Stimulated activated effector memory CD8-positive, alpha-beta T cell treated with anti-CD3 and anti-CD28 coated beads, Interleukin-12 subunit alpha, Interleukin-12 subunit beta, amount 100 ng/mL, for 72 hours (primary cell): ENCODE data around the gene SUCLG2.
A peak's percentile ranks its signal among the peaks of the same experiment; 100 is the strongest.

Experiments used
- ATAC-seq: fragments of 150-1000 bp; cut with Tn5 transposase; 2 replicates; pipeline ENCODE4 v1.10.0; 2021
- DNase-seq, 2 donors: peaks; one replicate each; pipeline ENCODE4 v3.0.0; 2021 to 2022; ENCODE audit warnings: low spot score in 2 of 2
- H3K27ac Mint-ChIP-seq: one replicate; pipeline ENCODE4 v1.8.0; 2022; ENCODE audit warnings: mild to moderate bottlenecking, mixed read lengths
- H3K36me3 Mint-ChIP-seq: one replicate; pipeline ENCODE4 v1.8.0; 2022; ENCODE audit warnings: mild to moderate bottlenecking, mixed read lengths
- H3K4me1 Mint-ChIP-seq: one replicate; pipeline ENCODE4 v1.8.0; 2022; ENCODE audit warnings: mixed read lengths
- H3K4me3 Mint-ChIP-seq: one replicate; pipeline ENCODE4 v1.8.0; 2022; ENCODE audit warnings: mild to moderate bottlenecking, mixed read lengths
- H3K9me3 Mint-ChIP-seq: one replicate; pipeline ENCODE4 v1.8.0; 2022; ENCODE audit warnings: mixed read lengths

Gene SUCLG2

DNA sequence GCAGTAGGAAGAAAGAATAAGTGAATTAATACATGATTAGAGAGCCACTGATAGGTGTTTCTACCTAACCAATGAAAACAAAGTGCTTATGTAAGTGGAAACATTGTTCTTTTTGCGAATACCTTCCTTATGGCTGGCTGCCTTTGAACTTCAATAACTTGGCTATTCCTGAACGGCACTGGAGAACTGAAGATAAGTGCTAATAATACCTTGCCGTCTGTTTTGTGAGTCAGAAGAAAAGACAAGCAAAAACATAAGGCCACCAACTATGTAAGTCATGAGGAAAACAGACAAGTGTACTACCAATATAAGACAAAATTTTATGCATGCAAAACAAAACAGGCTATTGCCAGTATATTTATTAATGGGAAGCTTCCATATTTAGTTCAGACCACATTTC, 160.6 kb downstream of the SUCLG2 start:
- no peaks in the 10 kb centered on the region for H3K9me3 Mint-ChIP-seq
- no peaks in the 10 kb centered on the region for H3K4me1 Mint-ChIP-seq
- H3K4me3 Mint-ChIP-seq = no peak overlapping the region
- DNase-seq (no peak), ATAC-seq (no peak)
- no peak overlapping the region for H3K27ac Mint-ChIP-seq
- H3K36me3 Mint-ChIP-seq = peaks cover 43% of the 10 kb centered on the region

DNA sequence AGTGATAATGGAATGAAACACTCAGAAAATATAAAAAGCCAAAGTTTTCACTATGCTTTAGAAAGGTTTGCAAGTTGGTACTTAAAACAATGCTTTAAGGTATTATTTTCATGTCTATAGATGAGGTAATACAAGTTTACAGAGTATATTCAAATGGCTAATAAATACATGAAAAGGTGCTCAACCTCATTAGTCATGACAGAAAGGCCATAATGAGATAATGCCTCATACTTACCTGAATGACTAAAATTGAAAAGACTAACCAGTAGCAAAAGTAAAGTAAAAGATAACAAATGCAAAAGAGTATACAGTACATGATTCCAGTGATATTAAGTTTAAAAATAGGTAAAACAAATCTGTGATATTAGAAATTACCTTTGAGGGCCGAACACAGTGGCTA, 163.8 kb downstream of the SUCLG2 start:
- H3K4me1 Mint-ChIP-seq = no peaks in the 10 kb centered on the region
- H3K4me3 Mint-ChIP-seq = no peak overlapping the region
- peaks cover 41% of the 10 kb centered on the region for H3K36me3 Mint-ChIP-seq
- no peaks in the 10 kb centered on the region for H3K9me3 Mint-ChIP-seq
- DNase-seq (no peak), ATAC-seq (no peak)
- H3K27ac Mint-ChIP-seq = no peak overlapping the region

DNA sequence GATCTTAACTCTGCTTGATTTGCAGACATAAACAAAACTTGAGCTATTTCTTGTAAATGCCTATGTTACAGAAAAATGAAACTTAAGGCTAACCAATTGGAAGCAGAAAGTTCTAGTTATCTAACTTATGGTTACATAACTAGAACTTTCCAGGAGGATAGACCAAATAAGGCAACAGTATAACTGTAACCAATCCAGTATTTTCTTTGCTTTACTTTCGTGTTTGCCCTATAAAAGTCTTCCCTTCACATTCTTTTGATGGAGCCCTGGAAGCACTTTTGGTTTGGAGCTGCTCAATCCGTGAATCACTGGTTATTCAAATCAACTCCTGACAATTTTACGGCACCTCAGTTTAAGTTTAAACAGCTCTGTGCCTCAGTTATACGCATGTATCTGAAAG, 164.6 kb downstream of the SUCLG2 start:
- no peaks in the 10 kb centered on the region for H3K9me3 Mint-ChIP-seq

DNA sequence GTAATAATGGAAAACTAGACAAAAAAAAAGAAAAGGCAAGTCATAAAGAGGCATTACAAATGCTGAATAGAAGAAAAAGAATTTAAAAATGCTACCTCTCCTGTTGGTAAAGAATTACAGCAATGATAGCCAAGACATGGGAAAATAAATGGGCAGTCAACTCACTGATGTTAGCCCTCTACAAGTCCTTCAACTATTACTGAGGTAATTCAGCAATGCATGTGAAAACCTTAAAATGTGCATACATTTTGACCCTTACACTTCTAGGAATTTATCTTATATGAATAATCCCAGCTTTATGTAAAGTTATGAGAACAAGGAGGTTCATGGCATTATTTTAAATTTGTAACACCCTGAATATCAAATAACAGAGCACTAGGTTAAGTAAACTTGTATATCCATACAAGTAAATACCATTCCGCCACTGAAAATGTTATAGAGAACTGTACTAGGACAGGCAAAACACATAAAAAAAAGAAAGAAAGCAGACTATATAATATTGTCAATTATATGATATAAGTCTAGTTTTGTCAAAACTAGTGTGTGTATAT, 166.8 kb downstream of the SUCLG2 start:
- ATAC-seq = no peak
- Mint-ChIP-seq H3K4me1 (no peaks in the 10 kb centered on the region), H3K9me3 (no peaks in the 10 kb centered on the region), H3K36me3 (peaks cover 12% of the 10 kb centered on the region), H3K4me3 (no peak overlapping the region), H3K27ac (no peak overlapping the region)
- DNase-seq = no peak

More for the DNA sequence above, 164.6 kb downstream of the SUCLG2 start:
- Mint-ChIP-seq H3K4me3 (no peak overlapping the region), H3K4me1 (no peaks in the 10 kb centered on the region), H3K27ac (no peak overlapping the region), H3K36me3 (peaks cover 33% of the 10 kb centered on the region)
- no peak for ATAC-seq
- no peak for DNase-seq

DNA sequence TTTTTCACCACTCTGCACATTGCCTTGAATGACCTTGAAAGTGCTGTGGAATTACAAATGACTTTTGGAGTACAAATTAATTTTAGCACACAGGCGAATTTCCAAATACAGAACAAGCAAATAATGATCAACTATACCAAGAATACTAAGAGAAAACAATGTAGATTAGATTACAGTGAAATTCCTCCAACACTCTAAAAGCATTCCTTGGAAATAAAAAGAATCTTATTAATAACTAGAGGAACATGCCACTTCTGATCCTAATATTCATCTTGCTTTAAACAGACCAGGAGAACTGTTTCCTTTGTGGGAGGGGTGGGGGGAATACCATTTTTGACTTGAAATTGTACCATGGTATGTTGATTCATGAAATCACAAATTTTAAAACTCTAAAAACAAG, 167.5 kb downstream of the SUCLG2 start:
- Mint-ChIP-seq H3K4me3 (no peak overlapping the region), H3K9me3 (no peaks in the 10 kb centered on the region), H3K27ac (no peak overlapping the region), H3K4me1 (no peaks in the 10 kb centered on the region), H3K36me3 (peaks cover 14% of the 10 kb centered on the region)
- DNase-seq (no peak), ATAC-seq (no peak)

DNA sequence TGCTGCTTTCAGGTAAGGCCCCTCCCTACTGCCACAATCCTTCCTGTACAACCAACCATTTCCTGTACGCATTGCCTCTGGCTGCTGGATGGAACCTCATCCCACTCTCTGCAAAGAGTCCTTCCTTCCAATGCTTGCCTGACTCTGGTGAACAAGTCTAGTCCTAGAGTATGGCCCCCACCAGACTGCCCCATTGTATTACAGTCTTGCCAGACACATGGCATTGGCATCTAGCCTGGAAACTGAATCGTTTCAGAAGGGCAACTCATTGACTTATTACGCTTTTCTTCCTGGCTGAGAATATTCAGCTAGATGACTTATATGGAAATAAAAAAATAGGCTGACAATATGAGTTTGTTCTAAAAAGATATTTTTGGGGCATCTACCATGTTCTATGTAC, 170.3 kb downstream of the SUCLG2 start:
- H3K27ac Mint-ChIP-seq = no peak overlapping the region
- H3K4me1 Mint-ChIP-seq = peaks cover 9% of the 10 kb centered on the region
- H3K36me3 Mint-ChIP-seq = peaks cover 5% of the 10 kb centered on the region
- H3K9me3 Mint-ChIP-seq = no peaks in the 10 kb centered on the region
- DNase-seq = no peak
- H3K4me3 Mint-ChIP-seq = no peak overlapping the region
- ATAC-seq = no peak

DNA sequence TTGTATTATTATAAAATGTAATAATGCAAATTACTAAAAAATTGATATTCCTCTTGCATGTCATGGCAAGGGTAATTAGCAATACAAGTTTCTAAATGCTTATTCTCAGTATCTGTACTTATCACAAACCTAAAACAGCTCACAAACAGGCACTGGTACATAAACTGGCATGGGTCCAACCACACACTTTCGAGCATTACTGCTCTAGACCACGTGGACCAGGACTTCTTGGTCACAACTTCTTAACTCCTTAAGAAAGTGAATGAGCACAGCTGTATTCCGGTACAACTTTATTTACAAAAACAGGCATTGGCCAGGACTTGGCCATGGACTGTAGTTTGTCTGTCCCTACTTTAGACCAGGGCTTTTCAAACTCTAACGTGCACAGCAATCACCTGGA, 173.3 kb downstream of the SUCLG2 start:
- no peak overlapping the region for H3K4me3 Mint-ChIP-seq
- ATAC-seq (no peak), DNase-seq (no peak)
- H3K27ac Mint-ChIP-seq = no peak overlapping the region
- H3K4me1 Mint-ChIP-seq = peaks cover 9% of the 10 kb centered on the region
- no peaks in the 10 kb centered on the region for H3K9me3 Mint-ChIP-seq
- peaks cover 5% of the 10 kb centered on the region for H3K36me3 Mint-ChIP-seq

DNA sequence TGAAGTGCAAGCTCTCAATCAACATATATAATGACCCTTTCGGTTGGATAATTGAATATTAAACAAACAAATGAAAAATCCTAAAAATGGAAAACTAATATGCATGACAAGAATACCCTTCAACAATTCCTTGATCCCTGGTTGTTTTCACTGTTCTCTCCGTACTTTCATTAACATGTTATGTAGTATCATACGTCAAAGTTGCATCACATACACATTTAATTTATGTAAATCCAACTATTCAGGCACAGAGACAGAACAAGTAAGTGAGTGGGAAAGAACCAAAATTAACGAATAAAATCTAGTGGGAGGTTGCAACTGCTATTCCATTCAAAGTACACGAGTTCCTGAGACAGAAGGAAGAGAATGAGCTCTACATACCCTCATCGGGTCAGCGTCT, 176.0 kb downstream of the SUCLG2 start:
- Mint-ChIP-seq H3K4me1 (peaks cover 9% of the 10 kb centered on the region), H3K27ac (no peak overlapping the region)

DNA sequence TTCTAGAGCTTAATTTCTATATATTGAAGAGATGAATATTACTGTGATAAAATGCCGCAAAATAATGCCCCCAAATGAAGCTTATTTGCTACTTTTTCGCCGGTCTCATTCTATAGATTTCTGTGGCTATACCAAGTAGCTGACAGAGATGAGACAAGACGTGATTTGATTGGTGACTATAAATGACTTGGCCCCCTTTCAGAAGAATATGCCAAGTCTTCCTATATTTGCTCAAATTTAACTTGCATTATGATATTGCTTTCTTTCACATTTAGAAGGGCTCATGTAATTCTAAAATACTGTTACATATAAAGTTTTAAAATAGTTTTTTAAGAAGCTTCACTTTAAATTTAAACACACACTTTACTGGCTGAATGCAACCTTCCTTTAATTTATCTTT, 180.1 kb downstream of the SUCLG2 start:
- Mint-ChIP-seq H3K4me1 (peaks cover 2% of the 10 kb centered on the region), H3K27ac (no peak overlapping the region), H3K36me3 (peaks cover 6% of the 10 kb centered on the region), H3K4me3 (no peak overlapping the region), H3K9me3 (no peaks in the 10 kb centered on the region)
- DNase-seq = no peak
- no peak for ATAC-seq

More for the DNA sequence above, 176.0 kb downstream of the SUCLG2 start:
- H3K9me3 Mint-ChIP-seq = no peaks in the 10 kb centered on the region
- peaks cover 5% of the 10 kb centered on the region for H3K36me3 Mint-ChIP-seq
- no peak overlapping the region for H3K4me3 Mint-ChIP-seq
- DNase-seq (no peak), ATAC-seq (no peak)

DNA sequence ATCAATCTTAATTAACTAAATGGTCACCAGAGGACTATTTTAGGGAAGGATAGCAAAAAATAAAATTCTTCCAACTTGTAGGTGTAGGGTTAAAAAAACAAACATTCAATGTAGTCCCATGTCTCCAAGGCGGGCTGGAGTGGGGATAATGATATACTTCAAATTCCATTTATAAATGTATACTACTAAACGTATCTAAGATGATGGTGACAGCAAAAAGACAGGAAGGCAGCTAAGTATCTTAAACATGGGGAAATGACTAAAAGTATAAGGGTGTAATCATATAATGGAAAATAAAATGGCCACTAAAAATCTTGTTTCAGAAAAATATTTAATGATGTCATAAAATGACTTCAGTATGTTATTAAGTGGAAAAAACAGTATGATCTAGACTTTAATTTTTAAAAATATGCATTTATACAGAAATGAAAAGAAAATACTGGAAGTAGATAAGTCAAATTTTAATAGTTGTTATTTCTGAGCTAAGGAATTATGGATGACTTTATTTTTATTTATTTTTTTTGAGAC, 181.7 kb downstream of the SUCLG2 start:
- ATAC-seq = no peak
- DNase-seq = no peak
- H3K4me1 Mint-ChIP-seq = peaks cover 5% of the 10 kb centered on the region
- no peak overlapping the region for H3K4me3 Mint-ChIP-seq
- H3K27ac Mint-ChIP-seq = no peak overlapping the region
- no peaks in the 10 kb centered on the region for H3K9me3 Mint-ChIP-seq
- H3K36me3 Mint-ChIP-seq = peaks cover 6% of the 10 kb centered on the region

DNA sequence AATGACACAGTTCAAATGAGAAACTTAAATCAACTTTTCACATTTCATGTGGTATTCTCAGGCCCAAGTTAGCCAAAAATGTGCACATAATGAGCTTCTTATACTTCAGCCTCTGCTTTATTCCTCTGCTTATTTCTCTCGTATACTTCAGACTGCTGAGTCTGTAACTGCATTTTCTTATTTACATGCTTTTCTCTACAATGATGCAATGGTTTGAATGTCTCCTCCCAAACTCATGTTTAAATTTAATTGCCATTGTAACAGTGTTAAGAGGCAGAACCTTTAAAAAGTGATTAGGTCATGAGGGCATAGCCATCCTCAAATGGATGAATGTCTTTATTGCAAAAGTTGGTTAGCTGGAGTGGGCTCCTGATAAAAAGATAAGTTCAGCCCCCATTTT, 184.2 kb downstream of the SUCLG2 start:
- DNase-seq (no peak), ATAC-seq (no peak)
- Mint-ChIP-seq H3K9me3 (no peaks in the 10 kb centered on the region), H3K4me1 (peaks cover 11% of the 10 kb centered on the region), H3K36me3 (peaks cover 6% of the 10 kb centered on the region), H3K4me3 (no peak overlapping the region), H3K27ac (no peak overlapping the region)

DNA sequence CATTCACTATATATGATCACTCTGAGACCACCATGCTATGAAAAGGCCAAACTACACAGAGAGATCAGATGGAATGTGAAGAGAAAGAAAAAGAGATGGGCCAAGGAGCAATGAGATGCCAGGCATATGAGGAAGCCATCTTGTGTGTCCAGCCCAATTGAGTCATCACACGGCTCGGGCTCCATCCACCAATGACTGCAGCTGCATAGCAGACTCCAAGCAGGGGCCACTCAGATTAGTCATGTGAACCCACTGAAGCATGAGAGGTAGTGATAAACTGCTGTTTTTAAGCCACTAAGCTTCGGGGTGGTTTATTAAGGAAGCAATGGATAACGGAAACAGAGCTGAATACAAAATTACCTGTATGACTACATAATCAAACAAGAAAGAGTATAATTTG, 185.9 kb downstream of the SUCLG2 start:
- Mint-ChIP-seq H3K9me3 (no peaks in the 10 kb centered on the region), H3K4me3 (no peak overlapping the region), H3K4me1 (peaks cover 12% of the 10 kb centered on the region), H3K36me3 (peaks cover 6% of the 10 kb centered on the region), H3K27ac (no peak overlapping the region)
- DNase-seq (no peak), ATAC-seq (no peak)

DNA sequence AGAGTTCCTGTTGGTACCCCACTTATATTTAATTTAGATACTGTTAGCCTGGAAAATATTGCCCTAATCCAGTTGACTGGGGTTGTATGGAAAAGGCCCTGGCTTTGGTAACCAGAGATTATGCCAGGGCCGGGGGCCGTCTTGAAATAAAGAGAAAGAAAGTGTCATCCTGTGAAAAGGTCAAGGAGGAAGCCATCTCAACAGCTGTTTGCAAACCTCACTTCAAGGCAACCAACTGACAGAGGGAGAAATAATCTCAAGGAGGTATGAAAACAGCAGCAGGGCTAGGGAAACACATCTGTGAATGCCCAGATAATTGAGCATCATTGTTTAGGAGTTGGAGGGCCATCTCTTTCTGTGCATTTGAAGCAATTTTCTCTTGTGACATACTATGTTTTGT, 190.8 kb downstream of the SUCLG2 start:
- H3K27ac Mint-ChIP-seq = no peak overlapping the region
- no peaks in the 10 kb centered on the region for H3K36me3 Mint-ChIP-seq
- DNase-seq (no peak), ATAC-seq (no peak)
- H3K9me3 Mint-ChIP-seq = no peaks in the 10 kb centered on the region
- no peak overlapping the region for H3K4me3 Mint-ChIP-seq
- H3K4me1 Mint-ChIP-seq = peaks cover 27% of the 10 kb centered on the region

DNA sequence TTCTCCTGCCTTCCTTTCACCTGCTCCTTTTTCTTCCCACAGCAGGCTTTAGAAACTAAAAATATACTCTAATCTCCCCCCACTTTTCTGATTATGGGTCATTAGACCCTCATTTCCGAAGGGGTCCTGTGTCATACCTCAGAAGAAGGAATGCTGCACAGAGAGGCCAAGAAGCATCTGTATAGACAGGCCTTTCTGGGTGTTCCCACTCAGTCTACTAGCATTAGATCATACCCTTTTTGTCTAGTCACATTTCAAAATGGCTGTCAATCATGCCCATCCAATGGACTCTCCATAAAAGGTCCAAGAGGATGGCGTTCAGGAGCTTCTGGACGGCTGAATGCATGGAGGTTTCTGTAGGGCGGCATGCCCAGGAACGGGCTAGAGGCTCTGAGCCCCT, 192.2 kb downstream of the SUCLG2 start:
- Mint-ChIP-seq H3K4me1 (peaks cover 33% of the 10 kb centered on the region), H3K27ac (peak overlapping the region; percentile 60)

DNA sequence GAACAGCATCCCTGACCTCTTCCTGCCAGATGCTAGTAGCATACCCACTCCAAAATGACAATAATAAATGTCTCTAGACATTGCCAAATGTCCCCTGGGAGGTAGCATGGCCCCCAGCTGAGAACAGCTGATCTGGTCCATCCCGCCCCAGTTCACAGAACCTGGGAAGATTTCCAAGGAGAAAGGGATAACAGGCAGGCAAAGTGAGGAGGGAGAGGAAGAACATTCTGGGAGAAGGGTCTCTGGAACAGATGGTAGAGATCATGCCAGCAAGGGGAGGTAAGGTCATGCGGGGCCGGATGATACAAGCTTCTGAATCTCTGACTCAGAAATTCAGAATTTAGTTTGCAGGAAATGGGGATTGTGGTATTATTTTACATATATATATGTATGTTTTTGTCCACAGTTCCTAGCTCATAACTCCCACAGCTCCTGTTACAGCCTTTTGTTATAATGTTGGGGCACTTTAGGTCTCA, 192.7 kb downstream of the SUCLG2 start:
- Mint-ChIP-seq H3K9me3 (no peaks in the 10 kb centered on the region), H3K4me1 (peaks cover 33% of the 10 kb centered on the region), H3K36me3 (no peaks in the 10 kb centered on the region), H3K4me3 (no peak overlapping the region), H3K27ac (peak overlapping the region; percentile 60)
- ATAC-seq = peak; percentile 58
- no peak for DNase-seq

More for the DNA sequence above, 192.2 kb downstream of the SUCLG2 start:
- Mint-ChIP-seq H3K9me3 (no peaks in the 10 kb centered on the region), H3K4me3 (no peak overlapping the region), H3K36me3 (no peaks in the 10 kb centered on the region)
- DNase-seq (no peak), ATAC-seq (no peak)

DNA sequence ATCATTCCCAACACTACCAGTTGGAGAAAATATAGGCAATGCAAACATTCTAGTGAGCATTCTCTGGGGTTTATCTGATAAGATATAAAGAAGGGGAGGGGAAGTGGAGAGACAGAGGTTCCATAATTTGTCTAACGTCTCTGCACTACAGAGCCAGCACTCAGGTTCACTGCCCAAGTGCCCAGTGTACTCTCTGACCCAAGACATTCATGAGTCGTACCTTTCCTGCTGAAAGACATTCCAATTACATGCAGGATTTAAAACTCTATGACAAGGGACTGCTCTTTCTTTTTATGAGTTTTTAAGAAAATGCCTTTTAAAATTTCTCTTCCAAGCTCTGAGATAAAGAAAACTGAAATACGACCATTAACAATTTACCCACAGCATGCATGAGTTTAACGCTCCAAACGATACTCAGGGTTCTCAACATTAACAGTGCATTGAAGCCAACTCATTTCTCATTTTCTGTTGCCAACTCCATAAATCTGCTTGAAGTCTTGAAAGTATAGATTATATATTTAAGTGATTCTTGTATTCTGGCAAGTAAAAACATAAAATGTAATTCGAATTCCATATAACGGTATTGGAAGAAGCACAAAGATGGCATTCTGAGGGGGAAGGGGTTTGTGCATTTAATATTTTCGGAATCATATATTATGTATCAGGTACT, 193.4 kb downstream of the SUCLG2 start:
- DNase-seq (no peak), ATAC-seq (no peak)
- Mint-ChIP-seq H3K9me3 (no peaks in the 10 kb centered on the region), H3K4me3 (no peak overlapping the region), H3K36me3 (no peaks in the 10 kb centered on the region), H3K27ac (no peak overlapping the region), H3K4me1 (peaks cover 33% of the 10 kb centered on the region)
